Rectal smooth muscle tissue (tissue), 1 donor: Measurements from ENCODE around the gene PDE8A.

Source experiments
- H3K27ac ChIP-seq: one replicate; pipeline ENCODE4 v1.7.0; 2013; ENCODE audit warnings: low read depth, low read length, inconsistent platforms
- H3K27me3 ChIP-seq: one replicate; pipeline ENCODE4 v1.7.0; 2013; ENCODE audit warnings: low read length; ENCODE audit not compliant: control insufficient read depth, insufficient read depth
- H3K36me3 ChIP-seq: one replicate; pipeline ENCODE4 v1.7.0; 2013; ENCODE audit warnings: low read length; ENCODE audit not compliant: control insufficient read depth, insufficient read depth
- H3K4me1 ChIP-seq: one replicate; pipeline ENCODE4 v1.7.0; 2013; ENCODE audit warnings: low read length; ENCODE audit not compliant: control insufficient read depth, insufficient read depth
- H3K4me3 ChIP-seq: one replicate; pipeline ENCODE4 v1.7.0; 2013; ENCODE audit warnings: low read length
- H3K9ac ChIP-seq: one replicate; pipeline ENCODE4 v1.7.0; 2013; ENCODE audit warnings: low read length

Gene PDE8A

DNA sequence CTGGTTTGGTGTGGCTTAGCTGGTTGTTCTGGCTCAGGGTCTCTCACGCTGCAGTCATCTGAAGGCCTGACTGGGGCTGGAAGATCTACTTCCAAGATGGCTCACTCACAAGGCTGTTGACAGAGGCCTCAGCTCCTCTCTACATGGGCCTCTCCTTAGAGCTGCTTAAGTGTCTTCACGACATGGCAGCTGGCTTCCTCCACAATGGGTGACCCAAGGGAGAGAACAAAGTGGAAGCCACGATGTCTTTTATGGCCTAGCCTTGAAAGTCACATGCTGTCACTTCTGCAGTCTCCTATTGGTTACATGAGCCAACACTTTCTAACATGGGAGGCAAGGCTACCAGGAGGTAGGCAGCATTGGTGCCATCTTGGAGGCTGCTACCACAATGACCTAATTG, 13.4 kb upstream of the PDE8A start:
- no peaks in the 10 kb centered on the region for H3K27me3 ChIP-seq
- no peak overlapping the region for H3K9ac ChIP-seq
- no peak overlapping the region for H3K27ac ChIP-seq
- no peak overlapping the region for H3K4me3 ChIP-seq
- H3K4me1 ChIP-seq = no peaks in the 10 kb centered on the region
- no peaks in the 10 kb centered on the region for H3K36me3 ChIP-seq

DNA sequence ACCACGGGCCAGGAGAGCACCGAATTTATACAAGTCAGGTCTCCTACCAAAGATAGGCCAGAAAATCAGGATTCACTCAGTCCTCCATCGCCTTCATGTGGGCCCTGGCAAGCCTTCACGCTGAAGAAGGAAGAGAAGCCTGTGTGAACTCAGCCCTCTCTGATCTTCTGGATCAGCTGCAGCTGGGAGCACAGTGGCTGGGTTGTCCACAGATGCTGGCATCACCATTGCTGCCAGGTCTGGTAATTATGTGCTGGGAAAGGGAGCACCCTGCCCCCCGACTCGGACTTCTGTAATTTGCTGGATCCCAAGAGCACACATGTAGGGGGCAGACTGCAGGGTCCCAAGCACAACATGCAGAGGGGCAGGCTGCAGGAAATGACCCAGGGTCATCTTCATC, 12.4 kb upstream of the PDE8A start:
- Histone ChIP-seq H3K36me3 (no peaks in the 10 kb centered on the region), H3K9ac (no peak overlapping the region), H3K4me3 (no peak overlapping the region), H3K4me1 (no peaks in the 10 kb centered on the region), H3K27ac (no peak overlapping the region), H3K27me3 (no peaks in the 10 kb centered on the region)

DNA sequence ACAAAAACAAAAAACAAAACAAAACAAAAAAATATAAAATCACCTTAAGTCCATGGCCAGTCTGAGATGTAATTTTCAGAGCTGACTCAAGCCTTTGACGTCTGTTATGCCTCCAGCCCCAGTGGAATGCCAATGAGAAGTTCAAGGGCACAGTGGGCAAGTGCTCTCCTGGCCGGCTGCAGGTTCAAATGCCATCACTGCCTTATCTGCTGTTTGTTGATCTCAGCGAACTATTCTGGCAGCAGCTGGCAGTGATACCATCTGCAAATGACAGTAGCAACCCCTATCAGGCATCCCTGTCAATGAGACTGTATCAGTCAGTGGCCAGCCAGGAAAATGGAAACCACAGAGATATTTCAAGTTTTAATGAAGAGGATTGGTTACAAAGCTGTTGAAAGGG, 10.8 kb upstream of the PDE8A start:
- Histone ChIP-seq H3K36me3 (no peaks in the 10 kb centered on the region), H3K27ac (no peak overlapping the region), H3K9ac (no peak overlapping the region), H3K4me1 (no peaks in the 10 kb centered on the region), H3K27me3 (no peaks in the 10 kb centered on the region), H3K4me3 (no peak overlapping the region)

DNA sequence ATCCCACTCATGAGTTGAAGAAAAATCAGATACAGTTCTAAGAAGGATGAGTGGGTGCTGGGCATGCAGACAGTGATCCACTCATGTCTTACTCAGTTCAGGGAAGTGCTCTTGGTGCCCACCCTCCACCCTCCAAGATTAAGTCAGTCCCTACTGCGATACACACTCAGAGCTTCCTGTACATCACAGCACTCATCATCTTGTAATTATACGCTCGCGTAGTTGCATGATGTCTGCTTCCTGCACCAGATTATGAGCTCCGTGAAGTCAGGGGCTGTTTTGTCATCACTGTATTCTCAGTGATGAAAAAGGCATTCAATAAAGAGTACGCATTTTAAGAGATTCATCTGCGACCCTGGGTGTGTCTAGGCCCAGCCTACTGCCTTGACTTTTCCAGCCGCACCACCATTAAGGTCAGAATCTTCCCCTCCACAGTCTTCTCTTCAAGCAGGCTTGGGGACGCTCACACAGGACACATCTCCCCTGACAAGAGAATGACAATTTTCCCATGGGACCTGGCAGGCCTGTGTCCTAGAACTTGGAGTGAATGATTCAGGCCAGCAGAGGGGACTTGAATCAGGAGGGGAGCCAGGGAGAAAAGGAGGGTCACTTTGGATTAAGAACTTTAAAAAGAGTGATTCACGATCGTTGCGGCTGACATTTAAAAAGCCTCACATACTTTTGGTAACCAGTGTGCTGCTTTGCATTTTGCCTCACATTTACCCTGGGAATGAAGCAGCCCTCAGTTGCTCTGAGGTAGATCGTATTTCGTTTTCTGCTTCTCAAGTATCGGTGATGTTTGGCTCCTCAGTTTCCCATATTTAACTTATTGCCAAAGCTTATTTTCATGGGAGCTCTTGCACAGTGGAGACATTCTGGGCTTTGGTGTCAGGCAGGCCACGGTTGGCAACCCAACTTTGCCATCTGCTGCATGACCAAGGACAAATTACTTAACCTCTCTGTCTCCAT, 7.9 kb upstream of the PDE8A start:
- H3K36me3 ChIP-seq = no peaks in the 10 kb centered on the region
- H3K4me3 ChIP-seq = no peak overlapping the region
- H3K27me3 ChIP-seq = no peaks in the 10 kb centered on the region
- H3K27ac ChIP-seq = no peak overlapping the region
- no peaks in the 10 kb centered on the region for H3K4me1 ChIP-seq
- no peak overlapping the region for H3K9ac ChIP-seq

- no peaks in the 10 kb centered on the region for H3K36me3 ChIP-seq
- H3K27me3 ChIP-seq = no peaks in the 10 kb centered on the region
- no peak overlapping the region for H3K27ac ChIP-seq
- H3K4me3 ChIP-seq = no peak overlapping the region
- H3K9ac ChIP-seq = peak overlapping the region; percentile 16
- H3K4me1 ChIP-seq = no peaks in the 10 kb centered on the region
Measured at GRCh38 chr15:84975871-84976351, 5.7 kb upstream of the PDE8A start.

DNA sequence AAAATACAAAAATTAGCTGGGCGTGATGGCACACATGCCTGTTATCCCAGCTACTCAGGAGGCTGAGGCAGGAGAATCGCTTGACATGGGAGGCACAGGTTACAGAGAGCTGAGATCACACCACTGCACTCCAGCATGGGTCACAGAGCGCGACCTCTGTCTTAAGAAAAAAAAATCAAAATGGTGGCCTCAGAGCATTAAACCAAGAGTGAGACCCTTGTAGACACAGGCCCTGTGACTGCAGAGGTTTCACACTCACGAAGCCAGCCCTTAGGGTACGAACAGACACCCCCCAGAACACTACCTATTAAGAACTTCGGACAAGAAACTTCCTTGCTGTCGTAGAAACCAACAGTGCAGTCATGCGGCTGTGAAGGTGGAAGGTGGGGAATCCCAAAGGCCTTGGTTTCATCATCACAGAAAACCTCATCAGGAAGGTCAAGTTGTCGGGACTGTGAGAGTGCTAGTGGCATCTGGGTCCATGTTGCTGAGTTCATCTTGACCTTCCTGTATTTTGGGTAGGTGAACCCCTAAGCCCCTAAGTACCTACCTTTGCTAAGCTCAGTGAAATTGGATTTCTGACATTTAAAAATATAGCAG, 4.8 kb upstream of the PDE8A start:
- Histone ChIP-seq H3K27ac (no peak overlapping the region), H3K9ac (no peak overlapping the region), H3K4me3 (no peak overlapping the region), H3K27me3 (no peaks in the 10 kb centered on the region), H3K36me3 (no peaks in the 10 kb centered on the region), H3K4me1 (no peaks in the 10 kb centered on the region)

DNA sequence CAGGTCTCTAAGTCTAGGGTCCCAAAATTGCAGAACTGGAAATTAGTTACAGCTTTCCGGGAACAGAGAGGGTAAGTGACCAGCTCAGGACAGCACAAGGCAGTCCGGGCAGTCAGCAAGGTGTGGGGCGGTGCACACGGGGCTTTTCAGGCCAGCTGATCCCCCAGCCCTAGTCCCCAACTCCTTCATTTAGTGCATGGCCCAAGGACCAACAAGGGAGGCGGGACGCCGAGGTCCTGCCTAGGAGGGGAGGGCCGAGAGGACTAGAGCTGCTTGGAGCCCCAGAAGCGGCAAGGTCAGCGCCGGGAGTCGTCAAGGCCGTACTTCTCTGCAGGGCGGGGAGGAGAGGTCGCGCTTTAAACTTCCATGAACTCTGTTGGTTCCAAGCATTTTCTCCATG, 2.0 kb upstream of the PDE8A start:
- H3K27me3 ChIP-seq = no peaks in the 10 kb centered on the region
- no peaks in the 10 kb centered on the region for H3K36me3 ChIP-seq
- peak overlapping the region; percentile 99 for H3K4me3 ChIP-seq
- no peak overlapping the region for H3K9ac ChIP-seq
- peaks cover 7% of the 10 kb centered on the region for H3K4me1 ChIP-seq
- no peak overlapping the region for H3K27ac ChIP-seq

GRCh38 chr15:84980196-84981053, 1.2 kb upstream of the PDE8A start:
- Histone ChIP-seq H3K4me3 (peak overlapping the region; percentile 99), H3K9ac (peak overlapping the region; percentile 77), H3K36me3 (no peaks in the 10 kb centered on the region), H3K27me3 (no peaks in the 10 kb centered on the region), H3K27ac (peak overlapping the region; percentile 91), H3K4me1 (peaks cover 7% of the 10 kb centered on the region)

- Histone ChIP-seq H3K9ac (peak overlapping the region; percentile 77), H3K4me3 (peak overlapping the region; percentile 99), H3K4me1 (peaks cover 7% of the 10 kb centered on the region), H3K27me3 (no peaks in the 10 kb centered on the region), H3K36me3 (no peaks in the 10 kb centered on the region), H3K27ac (peak overlapping the region; percentile 91)
Measured at GRCh38 chr15:84981054-84981710, 474 bp upstream of the PDE8A start.

- peaks cover 7% of the 10 kb centered on the region for H3K4me1 ChIP-seq
- H3K4me3 ChIP-seq = peak overlapping the region; percentile 81
- H3K9ac ChIP-seq = peak overlapping the region; percentile 47
- no peaks in the 10 kb centered on the region for H3K36me3 ChIP-seq
- no peaks in the 10 kb centered on the region for H3K27me3 ChIP-seq
- H3K27ac ChIP-seq = no peak overlapping the region
Measured at GRCh38 chr15:84982301-84982920, 755 bp downstream of the PDE8A start.

- H3K27ac ChIP-seq = no peak overlapping the region
- H3K27me3 ChIP-seq = no peaks in the 10 kb centered on the region
- no peak overlapping the region for H3K9ac ChIP-seq
- peak overlapping the region; percentile 81 for H3K4me3 ChIP-seq
- peaks cover 7% of the 10 kb centered on the region for H3K4me1 ChIP-seq
- H3K36me3 ChIP-seq = no peaks in the 10 kb centered on the region
Measured at GRCh38 chr15:84983294-84983693, 1.6 kb downstream of the PDE8A start.
